Stimulated activated naive B cell treated with anti-CD40 and anti-IgM and Interleukin-4, amounts not matched to agents 10 μg/mL and 1 μg/mL and 100 μg/mL, for 72 hours (primary cell): Measurements from ENCODE around the gene CHST6.
"Not testable (repeated sequence)": the region's sequence is repeated elsewhere in the genome, so short reads cannot be mapped to it uniquely, and the experiment has no call there.

Experiments
- ATAC-seq, 2 donors: fragments of 150-1000 bp; cut with Tn5 transposase; replicated peaks; 2 replicates each; pipeline ENCODE4 v1.10.0; 2021; ENCODE audit warnings: moderate library complexity in 1 of 2
- DNase-seq: peaks from one replicate; pipeline ENCODE4 v3.0.0; 2021
- H3K27ac Mint-ChIP-seq: one replicate; pipeline ENCODE4 v1.8.0; 2022; ENCODE audit warnings: mild to moderate bottlenecking, mixed read lengths
- H3K27me3 Mint-ChIP-seq, 2 donors: one replicate each; pipeline ENCODE4 v1.8.0; 2022; ENCODE audit warnings: mixed read lengths in 2 of 2
- H3K36me3 Mint-ChIP-seq, 2 donors: one replicate each; pipeline ENCODE4 v1.8.0; 2022; ENCODE audit warnings: mixed read lengths in 2 of 2, mild to moderate bottlenecking in 1 of 2
- H3K4me1 Mint-ChIP-seq, 2 donors: one replicate each; pipeline ENCODE4 v1.8.0; 2022; ENCODE audit warnings: mixed read lengths in 2 of 2, mild to moderate bottlenecking in 1 of 2
- H3K4me3 Mint-ChIP-seq, 2 donors: one replicate each; pipeline ENCODE4 v1.8.0; 2022; ENCODE audit warnings: mild to moderate bottlenecking in 2 of 2, mixed read lengths in 2 of 2, moderate library complexity in 1 of 2
- H3K9me3 Mint-ChIP-seq, 2 donors: one replicate each; pipeline ENCODE4 v1.8.0; 2022; ENCODE audit warnings: mixed read lengths in 2 of 2, mild to moderate bottlenecking in 1 of 2

Gene CHST6

DNA sequence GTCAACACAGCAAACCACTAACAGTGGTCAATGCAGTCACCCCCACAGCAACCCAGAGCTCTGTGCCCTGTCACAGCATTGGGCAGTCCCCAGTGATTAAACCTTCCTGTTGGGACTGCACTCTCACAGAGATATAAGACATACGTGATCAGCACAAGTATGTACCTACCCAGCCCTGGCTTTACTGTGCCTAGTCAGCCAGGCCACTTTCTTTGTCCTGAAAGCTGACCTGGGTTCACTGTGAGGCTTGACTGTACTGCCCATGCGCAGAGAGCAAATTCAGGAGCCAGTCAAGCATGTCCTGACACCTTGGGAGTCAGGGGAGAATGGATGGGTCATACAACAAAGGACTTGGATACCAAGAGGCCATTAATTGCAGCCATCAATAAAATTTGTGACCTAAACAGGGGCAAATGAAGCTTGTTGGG, 19.8 kb downstream of the CHST6 start:
- DNase-seq (no peak), ATAC-seq (no peak)
- Mint-ChIP-seq H3K27me3 (peaks cover 0 to 12% of the 10 kb centered on the region in 2 donors), H3K36me3 (no peaks in the 10 kb centered on the region), H3K4me1 (peaks cover 6 to 14% of the 10 kb centered on the region in 2 donors), H3K4me3 (no peak overlapping the region), H3K9me3 (no peaks in the 10 kb centered on the region), H3K27ac (no peak overlapping the region)

DNA sequence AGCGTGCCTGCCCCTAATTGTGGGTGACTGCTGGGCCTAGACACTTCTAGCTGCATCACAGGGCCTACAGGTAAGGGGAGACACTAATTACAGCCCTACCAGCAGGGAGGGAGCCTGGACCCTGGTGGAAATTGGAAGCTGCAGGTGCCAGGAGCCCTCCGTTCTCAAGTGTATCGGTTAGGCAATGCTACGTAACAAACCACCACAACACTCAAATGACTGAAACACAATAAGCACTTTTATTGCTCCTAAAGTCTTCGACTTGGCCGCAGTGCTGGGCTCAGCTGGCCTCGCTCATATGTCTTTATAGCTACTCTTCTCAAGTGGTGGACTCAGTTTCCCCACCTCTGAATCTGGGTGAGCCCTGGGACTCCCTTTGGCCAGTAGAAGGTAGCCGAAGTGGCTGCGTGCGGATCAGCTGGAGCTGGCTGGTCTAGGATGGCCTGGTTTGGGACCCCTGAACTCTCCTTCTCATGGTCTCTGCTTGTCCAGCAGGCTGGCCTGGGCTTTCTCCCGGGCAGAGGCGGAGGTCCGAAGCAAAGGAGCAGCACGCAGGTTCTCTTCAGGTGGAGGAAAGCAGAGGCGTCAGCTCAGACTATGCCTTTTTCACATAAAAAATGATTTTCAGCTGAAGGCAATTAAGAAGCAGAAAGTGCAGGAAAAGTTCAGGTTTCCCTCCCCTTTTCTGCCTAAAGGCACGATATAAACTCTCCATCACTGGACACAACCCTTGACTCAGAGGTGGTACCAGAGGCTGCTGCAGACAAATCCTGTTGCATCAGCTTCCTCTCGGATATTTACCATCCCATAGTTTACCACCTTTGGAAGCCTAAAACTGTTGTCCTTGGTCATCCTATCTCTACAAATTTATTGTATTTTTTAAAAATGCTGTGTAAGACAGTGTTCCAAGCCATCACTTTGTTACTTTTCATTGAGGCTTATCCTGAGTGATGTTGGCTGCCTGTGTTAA, 22.0 kb downstream of the CHST6 start:
- DNase-seq (no peak), ATAC-seq (no peak)
- Mint-ChIP-seq H3K27me3 (peaks cover 0 to 3% of the 10 kb centered on the region in 2 donors), H3K9me3 (no peaks in the 10 kb centered on the region), H3K4me1 (peaks cover 5 to 12% of the 10 kb centered on the region in 2 donors), H3K36me3 (no peaks in the 10 kb centered on the region), H3K4me3 (no peak overlapping the region), H3K27ac (no peak overlapping the region)

DNA sequence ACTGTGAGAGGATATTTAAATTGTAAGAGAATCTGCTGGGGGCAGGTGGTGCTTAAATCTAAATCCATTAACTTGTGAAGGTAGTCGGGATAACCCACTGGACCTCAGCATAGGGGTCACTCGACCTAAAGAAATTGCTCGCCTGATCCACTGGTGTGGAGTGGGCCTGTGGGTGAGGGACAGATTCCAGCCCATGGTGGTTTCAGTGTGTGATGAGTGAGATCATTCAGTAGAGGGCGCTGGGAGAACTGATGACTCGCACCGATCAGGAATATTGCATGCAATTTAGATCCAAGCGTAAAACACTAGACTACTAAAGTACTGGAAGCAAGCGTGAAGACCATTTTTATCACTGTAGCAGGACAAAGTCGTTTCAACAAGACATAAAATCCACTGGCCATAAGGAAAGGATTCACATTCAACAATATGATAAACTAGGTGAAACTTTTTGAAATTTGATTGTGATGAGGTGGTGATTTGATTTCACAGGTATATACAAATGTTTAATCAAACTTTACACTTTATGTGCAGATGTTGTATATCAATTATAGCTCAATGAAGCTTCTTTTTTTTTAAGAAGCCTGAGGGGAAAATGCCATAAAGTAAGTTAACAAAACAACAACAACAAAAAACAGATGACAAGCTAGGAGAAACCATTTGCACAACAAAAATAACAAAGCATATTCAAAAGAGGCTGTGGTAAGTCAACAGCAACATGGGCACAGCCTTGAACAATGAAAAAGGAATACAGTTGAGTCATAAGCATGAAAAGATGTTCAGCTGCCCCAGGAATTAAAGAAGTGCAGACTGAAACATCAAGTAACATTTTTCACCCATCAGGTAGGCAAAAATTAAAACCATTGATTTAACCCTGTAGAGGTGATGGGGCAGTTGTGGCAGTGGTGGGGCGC, 23.3 kb downstream of the CHST6 start:
- Mint-ChIP-seq H3K4me3 (no peak overlapping the region), H3K36me3 (no peaks in the 10 kb centered on the region), H3K4me1 (peaks cover 3 to 7% of the 10 kb centered on the region in 2 donors), H3K27me3 (no peaks in the 10 kb centered on the region), H3K9me3 (no peaks in the 10 kb centered on the region), H3K27ac (no peak overlapping the region)
- DNase-seq (no peak), ATAC-seq (peak; percentile 65 to 78)

DNA sequence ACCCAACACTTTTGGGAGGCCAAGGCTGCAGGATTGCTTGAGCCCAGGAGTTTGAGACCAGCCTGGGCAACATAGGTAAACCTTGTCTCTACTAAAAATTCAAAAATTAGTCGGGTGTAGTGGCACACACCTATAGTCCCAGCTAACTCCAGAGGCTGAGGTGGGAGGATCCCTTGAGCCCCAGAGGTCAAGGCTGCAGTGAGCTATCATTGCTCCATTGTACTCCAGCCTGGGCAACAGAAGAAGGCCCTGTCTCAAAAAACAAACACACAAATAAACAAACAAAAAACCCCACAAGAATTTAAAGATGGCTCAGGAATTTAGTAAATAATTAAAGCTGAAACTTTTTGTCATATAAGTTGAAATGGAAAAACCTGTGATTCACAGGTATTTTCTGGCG, 28.5 kb downstream of the CHST6 start:
- Mint-ChIP-seq H3K4me1 (peaks cover 13 to 25% of the 10 kb centered on the region in 2 donors), H3K9me3 (no peaks in the 10 kb centered on the region), H3K27ac (no peak overlapping the region), H3K36me3 (peaks cover 0 to 2% of the 10 kb centered on the region in 2 donors), H3K4me3 (no peak overlapping the region), H3K27me3 (no peaks in the 10 kb centered on the region)
- DNase-seq (no peak), ATAC-seq (no peak)

DNA sequence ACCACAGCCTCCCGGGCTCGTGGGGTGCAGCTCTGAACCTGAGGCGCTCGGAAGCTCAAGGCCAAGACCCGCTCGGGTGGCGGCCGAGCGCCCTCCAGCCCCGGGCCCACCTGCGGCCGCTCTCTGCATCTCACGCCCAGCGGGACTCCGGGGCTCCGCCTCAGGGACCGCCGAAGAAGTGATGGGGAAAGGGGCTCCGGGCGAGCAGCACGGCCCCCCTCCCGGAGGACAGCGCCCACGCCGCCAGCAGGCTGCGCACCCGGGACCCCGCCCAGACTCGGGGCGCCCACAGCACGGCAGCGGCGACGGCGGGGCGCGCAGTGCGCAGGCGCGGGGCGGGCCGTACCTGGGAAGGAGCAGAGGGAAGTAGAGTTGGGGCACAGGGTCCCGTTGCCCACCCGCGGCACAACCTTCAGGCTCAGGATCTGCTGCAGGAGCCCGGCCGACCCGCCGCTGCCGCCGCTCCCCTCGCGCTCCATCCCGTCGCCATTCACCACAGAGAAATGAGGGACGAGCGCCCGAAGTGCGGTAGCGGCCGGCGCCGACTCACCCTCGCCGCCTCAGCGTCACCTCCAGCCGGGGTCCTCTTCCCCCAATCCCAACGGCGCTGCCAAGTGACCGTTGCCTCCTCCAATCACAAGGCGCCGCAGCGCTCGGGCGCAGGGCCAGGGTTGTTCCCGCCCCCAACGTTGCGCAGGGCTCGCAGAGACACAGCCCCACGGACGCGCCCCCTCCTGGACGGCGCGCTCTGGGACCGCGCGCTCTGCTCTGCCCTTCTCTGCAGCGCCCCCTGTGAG, 30.9 kb downstream of the CHST6 start, which contains the start of gene TMEM170A:
Gene TMEM170A, minus strand, starts transcription at position 568 of the 797 bp plus-strand sequence. Its CDS starts 89 bp downstream, at position 479.
- Mint-ChIP-seq H3K36me3 (peaks cover 10 to 11% of the 10 kb centered on the region in 2 donors), H3K9me3 (no peaks in the 10 kb centered on the region), H3K27me3 (no peaks in the 10 kb centered on the region), H3K4me1 (peaks cover 21 to 37% of the 10 kb centered on the region in 2 donors), H3K4me3 (peak within 1 kb of the TSS; percentile 87 to 91), H3K27ac (peak within 1 kb of the TSS; percentile 94)
- ATAC-seq = peak; percentile 95
- peak; percentile 99 for DNase-seq

DNA sequence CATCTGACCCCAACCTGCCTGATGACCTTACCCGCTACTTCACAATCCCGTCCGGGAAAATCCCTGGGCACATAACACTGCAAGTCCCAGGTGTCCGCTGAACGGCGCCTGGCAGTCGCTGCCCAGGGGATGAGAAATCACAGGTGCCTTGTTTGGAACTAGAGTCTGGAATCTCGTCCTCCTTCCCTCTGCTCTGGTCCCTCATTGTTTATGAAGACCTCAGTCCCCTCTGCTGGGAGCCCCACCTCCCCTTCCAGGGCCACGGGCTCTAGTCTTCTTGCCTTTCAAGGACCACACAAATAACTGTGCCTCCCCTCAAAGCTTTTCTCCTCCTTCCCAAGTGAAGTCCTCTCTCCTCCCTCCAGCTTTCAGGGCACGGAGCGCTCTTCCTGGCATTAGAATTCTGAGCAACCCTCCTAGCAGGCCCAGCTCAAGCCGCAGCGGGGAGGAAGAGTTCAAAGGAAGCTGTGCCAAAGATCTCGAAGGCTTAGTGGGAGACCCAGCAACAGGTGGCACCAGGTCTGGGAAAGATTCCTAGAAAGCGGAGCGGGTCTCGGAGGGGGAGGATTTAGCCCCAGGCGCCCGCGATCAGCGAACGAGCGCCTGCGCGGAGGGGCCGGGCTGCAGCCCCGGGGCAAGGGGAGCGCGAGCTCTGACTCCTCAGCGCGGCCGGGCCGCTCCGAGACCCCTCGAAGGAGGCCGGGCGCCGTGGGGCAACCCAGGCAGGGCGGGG, 31.7 kb downstream of the CHST6 start:
- H3K36me3 Mint-ChIP-seq = peaks cover 10 to 11% of the 10 kb centered on the region in 2 donors
- peak overlapping the region; percentile 73 for H3K27ac Mint-ChIP-seq
- not testable (repeated sequence) for H3K9me3 Mint-ChIP-seq, H3K27me3 Mint-ChIP-seq, DNase-seq
- peak overlapping the region; percentile 87 to 91 for H3K4me3 Mint-ChIP-seq
- H3K4me1 Mint-ChIP-seq = peaks cover 21 to 43% of the 10 kb centered on the region in 2 donors
- ATAC-seq = peak; percentile 19 to 26

DNA sequence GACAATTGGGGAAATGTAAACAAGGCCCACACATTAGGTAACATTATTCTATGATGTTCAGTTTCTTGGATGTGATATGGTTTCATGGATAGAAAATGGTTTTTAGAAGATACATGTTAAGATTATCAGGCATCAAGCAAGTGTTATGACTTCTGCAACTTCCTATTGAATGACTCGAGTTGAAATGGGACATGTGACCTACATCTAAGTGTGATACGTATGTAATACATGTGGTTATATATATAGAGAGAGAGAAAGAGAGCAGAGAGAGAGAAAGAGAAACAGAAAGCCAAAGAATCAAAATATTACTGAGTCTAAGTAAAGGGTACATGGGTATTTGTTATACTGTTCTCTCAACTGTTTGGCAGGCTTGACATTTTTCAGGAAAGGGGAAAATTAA, 32.4 kb downstream of the CHST6 start:
- H3K27me3 Mint-ChIP-seq = no peaks in the 10 kb centered on the region
- peak overlapping the region; percentile 87 to 91 for H3K4me3 Mint-ChIP-seq
- H3K27ac Mint-ChIP-seq = peak overlapping the region; percentile 32
- DNase-seq (no peak), ATAC-seq (no peak)
- peaks cover 22 to 49% of the 10 kb centered on the region in 2 donors for H3K4me1 Mint-ChIP-seq
- H3K9me3 Mint-ChIP-seq = no peaks in the 10 kb centered on the region
- H3K36me3 Mint-ChIP-seq = peaks cover 10 to 15% of the 10 kb centered on the region in 2 donors

DNA sequence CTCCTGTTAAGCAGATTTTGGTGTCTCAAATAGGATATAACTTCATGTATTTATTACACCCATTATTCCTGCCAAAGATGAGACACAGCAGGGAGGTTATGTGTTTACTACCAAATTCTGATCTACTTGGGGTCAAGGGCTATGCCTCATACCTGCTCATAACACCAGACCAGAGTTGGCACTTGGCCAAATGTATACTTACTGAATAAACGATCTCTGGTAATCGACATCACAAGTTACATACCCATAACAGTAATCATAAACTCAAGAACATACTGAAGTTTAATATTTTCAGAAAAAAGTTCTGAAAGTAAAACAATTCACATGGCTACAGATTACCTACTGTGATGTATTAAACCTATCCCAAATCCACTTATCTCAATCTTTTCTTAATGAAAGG, 33.7 kb downstream of the CHST6 start:
- Mint-ChIP-seq H3K4me1 (peaks cover 28 to 59% of the 10 kb centered on the region in 2 donors), H3K36me3 (peaks cover 12 to 15% of the 10 kb centered on the region in 2 donors), H3K27me3 (no peaks in the 10 kb centered on the region), H3K9me3 (no peaks in the 10 kb centered on the region), H3K4me3 (no peak overlapping the region), H3K27ac (no peak overlapping the region)
- ATAC-seq (no peak), DNase-seq (no peak)

DNA sequence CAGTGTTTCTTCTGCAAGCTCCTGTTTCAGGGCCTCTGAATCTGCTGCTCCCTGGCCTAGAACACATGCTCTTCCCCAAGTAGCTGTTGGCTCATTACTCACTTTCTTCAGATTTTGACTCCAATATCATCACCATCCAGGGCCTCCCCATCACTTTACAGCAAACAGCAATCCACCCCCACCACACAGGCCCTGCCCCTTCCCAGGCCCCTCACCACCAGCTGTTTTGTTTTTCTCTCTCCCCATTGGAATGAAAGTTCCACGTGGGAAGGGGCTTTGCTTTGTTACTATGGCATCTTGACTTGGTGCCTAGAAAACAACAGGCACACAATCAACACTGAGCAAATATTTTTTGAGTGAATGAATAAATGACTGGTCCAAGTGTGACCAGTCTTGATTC, 34.8 kb downstream of the CHST6 start:
- no peaks in the 10 kb centered on the region for H3K27me3 Mint-ChIP-seq
- DNase-seq = no peak
- H3K9me3 Mint-ChIP-seq = no peaks in the 10 kb centered on the region
- ATAC-seq = no peak
- H3K4me1 Mint-ChIP-seq = peaks cover 30 to 62% of the 10 kb centered on the region in 2 donors
- H3K4me3 Mint-ChIP-seq = no peak overlapping the region
- H3K27ac Mint-ChIP-seq = no peak overlapping the region
- H3K36me3 Mint-ChIP-seq = peaks cover 12 to 15% of the 10 kb centered on the region in 2 donors

DNA sequence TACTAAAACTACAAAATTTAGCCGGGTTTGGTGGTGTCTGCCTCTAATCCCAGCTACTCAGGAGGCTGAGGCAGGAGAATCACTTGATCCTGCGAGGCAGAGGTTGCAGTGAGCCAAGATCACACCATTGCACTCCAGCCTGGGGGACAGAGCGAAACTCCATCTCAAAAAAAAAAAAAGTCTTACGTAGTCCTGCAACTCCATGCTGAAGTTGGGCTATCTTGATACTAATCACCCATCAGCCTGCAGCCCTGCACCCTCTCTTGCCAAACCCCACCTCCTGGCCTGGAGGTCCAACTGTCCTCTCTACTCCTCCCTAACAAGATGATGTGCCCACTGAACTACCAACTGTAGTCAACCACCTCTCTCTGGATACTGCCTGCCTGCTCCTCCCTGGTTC, 35.5 kb downstream of the CHST6 start:
- Mint-ChIP-seq H3K27me3 (no peaks in the 10 kb centered on the region), H3K9me3 (no peaks in the 10 kb centered on the region), H3K4me1 (peaks cover 27 to 67% of the 10 kb centered on the region in 2 donors), H3K27ac (no peak overlapping the region), H3K4me3 (no peak overlapping the region), H3K36me3 (peaks cover 12 to 15% of the 10 kb centered on the region in 2 donors)
- DNase-seq (no peak), ATAC-seq (no peak)

DNA sequence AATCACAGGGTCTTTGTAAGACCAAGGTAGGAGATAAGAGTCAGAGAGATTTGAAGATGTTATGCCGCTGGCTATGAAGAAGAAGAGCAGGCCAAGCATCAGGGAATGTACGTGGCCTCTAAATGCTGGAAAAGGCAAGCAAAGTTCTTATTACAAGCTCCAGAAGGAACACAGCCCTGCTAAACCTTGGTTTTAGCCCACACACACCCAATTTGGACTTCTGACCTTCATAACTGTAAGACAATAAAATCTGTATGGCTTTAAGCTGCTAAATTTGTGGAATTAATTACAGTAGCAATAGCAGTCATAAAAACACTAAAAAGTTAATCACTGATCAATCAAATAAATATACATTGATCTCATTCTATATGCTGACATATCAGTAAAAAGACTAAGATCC, 36.8 kb downstream of the CHST6 start:
- no peaks in the 10 kb centered on the region for H3K9me3 Mint-ChIP-seq
- peaks cover 12 to 15% of the 10 kb centered on the region in 2 donors for H3K36me3 Mint-ChIP-seq
- H3K27me3 Mint-ChIP-seq = no peaks in the 10 kb centered on the region
- no peak for ATAC-seq
- no peak overlapping the region for H3K4me3 Mint-ChIP-seq
- DNase-seq = no peak
- peaks cover 31 to 74% of the 10 kb centered on the region in 2 donors for H3K4me1 Mint-ChIP-seq
- no peak overlapping the region for H3K27ac Mint-ChIP-seq

DNA sequence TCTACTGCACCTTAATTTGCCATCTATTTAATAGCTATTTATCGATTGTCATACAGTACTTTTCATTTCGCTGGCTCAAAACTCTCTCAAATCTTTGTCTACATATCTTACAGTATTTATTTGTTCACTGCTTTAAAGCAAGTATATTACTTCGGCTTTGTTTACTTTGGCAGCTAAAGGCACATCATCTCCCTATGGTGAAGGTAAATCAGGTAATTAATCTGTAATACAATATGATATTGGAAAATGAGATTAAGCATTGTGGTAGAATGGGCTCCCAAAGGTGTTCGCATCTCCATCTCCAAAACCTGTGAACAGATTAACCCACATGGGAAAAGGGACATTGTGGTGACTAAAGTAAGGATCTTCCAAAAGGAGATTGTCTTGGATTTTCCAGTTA, 37.2 kb downstream of the CHST6 start:
- Mint-ChIP-seq H3K4me1 (peaks cover 30 to 74% of the 10 kb centered on the region in 2 donors), H3K9me3 (no peaks in the 10 kb centered on the region), H3K27ac (no peak overlapping the region), H3K27me3 (no peaks in the 10 kb centered on the region), H3K4me3 (no peak overlapping the region), H3K36me3 (peaks cover 12 to 15% of the 10 kb centered on the region in 2 donors)
- DNase-seq (no peak), ATAC-seq (no peak)

DNA sequence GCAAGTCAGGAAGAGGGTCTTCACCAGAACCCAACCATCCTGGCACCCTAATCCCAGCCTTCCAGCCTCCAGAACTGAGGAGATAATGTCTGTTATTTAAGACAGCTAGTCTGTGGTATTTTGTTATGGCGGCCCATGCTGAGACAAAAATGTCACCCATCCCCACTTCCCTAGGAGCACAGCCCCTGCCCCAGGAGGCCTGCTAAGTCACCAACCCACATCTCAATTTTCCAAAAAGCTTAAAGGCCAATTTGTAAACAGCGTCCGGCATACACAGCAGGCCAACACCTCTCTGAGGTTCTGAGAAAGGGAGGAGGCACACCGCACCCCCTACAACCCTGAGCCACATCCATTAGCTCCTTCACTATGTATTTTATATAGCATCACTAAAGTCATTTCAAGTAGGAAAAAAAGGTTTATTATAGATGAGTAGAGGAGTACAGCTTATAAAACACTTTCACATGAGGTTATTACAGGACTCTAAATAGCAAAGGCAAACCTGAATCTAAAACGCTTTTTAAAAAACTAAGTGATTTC, 37.7 kb downstream of the CHST6 start:
- Mint-ChIP-seq H3K36me3 (peaks cover 17 to 18% of the 10 kb centered on the region in 2 donors), H3K27me3 (no peaks in the 10 kb centered on the region), H3K4me3 (no peak overlapping the region), H3K4me1 (peaks cover 29 to 72% of the 10 kb centered on the region in 2 donors), H3K9me3 (no peaks in the 10 kb centered on the region), H3K27ac (no peak overlapping the region)
- DNase-seq = no peak
- ATAC-seq = no peak
